Activated CD8-positive, alpha-beta memory T cell treated with anti-CD3 and anti-CD28 coated beads for 4 hours (primary cell): ENCODE data around the gene INS.

ENCODE experiments used
- DNase-seq, 2 donors: peaks; one replicate each; pipeline ENCODE4 v3.0.0-alpha.2; 2020; ENCODE audit warnings: low read depth in 2 of 2

INS gene

GRCh38 chr11:2160736-2161259 lies at the start of gene INS:
Gene INS (minus strand): TSS chr11:2161209. CDS start chr11:2160971, 238 bp downstream.
- DNase-seq: no peak

- no peak for DNase-seq
Measured at GRCh38 chr11:2210366-2211112, 49.5 kb upstream of the INS start.

- no peak for DNase-seq
Measured at GRCh38 chr11:2209900-2210321, 48.9 kb upstream of the INS start.

DNA sequence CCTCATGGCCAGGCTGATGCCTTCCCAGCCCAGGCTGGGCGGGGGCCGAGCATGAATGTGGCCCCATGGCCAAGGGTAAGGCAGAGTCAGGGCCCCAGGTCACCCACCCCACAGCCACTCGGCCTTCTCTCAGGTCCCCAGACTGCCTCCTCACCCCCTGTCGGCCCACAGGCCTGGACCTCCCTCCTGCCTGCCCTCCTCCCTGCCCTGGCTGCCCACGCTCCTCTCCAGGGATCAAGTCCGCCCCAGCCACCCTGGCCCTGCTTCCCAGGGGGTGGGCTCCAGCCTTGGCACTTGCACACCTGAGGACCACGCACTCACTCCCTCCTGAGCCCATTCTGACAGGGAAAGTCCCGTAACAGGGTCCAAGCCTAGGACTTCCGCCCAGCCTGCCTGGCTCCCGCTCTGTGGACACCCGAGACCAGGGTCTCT lies 48.4 kb upstream of the INS start:
- no peak for DNase-seq

DNA sequence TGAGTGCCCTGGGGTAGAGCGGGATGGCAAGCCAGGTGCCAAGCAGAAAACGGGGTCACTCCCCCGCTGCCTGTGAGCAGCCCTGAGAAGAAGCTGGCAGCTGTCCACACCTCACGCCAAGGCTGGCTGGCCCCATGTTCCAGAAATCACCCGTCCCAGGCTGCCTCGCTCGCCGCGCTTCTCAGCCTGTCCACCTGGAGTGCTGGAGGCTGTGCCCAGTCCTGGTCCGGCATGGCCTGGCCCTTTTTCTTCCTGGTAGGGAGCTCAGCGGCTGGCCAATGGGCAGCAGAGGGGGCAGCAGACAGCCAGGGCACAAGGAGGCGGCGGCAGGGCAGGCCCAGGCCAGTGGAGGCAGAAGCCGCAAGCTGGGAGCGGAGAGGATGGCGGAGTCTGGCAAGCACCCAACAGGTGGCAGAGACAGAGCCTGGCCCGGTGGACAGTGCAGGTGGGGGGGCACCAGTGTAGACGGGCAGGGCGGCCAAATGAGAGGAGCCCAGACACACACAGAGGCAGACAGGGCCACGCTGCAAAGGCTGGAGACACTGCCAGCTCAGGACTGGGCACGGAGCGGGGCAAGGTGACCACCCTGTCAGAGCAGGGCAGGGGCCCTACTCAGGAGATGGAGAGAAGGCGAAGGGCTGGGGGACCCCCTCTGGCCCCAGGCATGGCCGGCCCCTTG lies 47.8 kb upstream of the INS start:
- no peak for DNase-seq

DNA sequence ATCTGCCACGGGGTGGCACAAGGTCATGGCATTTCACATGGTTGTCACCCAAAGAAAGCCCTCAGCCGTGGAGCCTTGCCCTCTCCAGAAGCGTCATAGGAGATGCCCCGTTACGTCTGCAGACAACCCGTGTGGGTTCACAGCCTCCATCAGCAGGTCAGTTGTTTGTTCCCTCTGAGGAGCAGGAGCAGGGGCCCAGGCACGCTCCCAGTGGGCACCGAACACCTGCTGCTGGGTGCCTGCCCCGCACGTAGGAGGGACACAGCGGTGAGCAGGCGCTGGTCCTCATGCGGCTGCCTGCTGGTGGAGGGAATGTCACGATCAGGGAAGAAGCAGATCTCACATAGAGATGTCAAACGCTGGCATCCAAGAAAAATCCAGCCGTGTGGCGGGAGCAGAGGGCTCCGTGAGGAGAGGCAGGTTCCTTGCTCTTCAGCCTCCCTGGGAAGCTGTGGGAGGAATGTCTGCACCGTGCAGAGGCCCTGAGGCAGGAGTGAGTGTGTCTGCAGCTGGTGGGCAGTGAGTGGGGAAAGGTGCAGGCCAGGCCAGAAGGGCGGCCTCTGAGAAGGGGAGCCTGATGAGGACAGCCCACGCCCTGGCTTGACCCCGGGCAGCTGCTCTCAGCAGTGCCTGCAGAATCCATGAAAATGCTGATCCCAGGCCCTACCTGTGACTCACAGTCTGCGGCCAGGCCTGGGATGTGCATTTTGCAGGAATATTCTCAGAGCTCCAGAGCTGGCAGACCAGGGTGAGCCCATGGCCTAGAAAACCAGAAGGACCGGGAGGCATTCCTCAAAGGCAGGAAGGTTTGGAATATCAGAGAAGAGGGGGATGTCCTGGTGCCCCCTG lies 47.0 kb upstream of the INS start:
- no peak for DNase-seq

DNA sequence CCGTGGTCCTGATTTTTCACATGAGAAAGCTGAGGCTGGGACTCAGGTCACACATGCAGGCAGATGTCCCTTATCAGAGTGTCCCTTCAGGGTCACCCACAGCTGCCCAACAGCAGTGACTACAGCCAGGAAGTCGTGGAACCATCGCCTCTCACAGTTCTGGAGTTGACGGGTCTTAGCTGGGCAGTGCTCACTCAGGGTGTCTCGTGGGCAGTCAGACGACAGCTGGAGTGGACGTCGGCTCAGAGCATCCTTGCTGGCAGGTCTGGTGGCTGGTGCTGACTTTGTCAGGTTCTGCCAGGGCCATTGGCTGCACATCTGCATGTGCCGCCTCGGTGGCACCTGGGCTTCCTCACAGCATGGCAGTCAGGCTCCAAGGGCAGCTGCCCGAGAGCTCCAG lies 46.2 kb upstream of the INS start:
- no peak for DNase-seq

DNA sequence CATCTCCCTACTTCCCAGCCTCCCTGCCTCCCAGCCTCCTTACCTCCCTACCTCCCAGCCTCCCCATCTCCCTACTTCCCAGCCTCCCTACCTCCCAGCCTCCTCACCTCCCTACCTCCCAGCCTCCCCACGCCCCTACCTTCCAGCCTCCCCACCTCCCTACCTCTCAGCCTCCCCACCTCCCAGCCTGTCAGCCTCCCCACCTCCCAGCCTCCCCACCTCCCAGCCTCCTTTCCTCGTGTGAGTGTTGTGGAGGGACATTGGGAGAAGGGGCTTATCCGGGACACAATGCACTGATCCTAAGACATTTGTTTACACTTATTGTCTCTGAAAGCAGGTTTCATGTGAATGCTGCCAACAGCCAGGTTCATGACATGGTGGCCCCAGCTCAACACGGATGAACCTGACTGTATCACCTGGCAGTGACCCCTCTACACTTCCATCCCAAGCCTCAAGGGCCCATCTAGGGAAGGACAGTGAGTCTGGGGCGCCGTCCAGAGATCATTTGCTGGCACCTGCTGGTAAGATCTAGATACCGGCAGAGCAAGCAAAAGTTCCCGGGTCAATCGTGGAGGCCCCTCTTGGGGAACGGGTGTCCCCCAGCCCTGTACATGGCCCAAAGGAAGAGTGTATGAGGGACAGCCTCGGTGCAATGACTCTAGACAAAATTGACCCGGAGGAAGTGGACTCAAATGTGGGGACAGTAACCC lies 45.1 kb upstream of the INS start:
- no peak for DNase-seq

DNA sequence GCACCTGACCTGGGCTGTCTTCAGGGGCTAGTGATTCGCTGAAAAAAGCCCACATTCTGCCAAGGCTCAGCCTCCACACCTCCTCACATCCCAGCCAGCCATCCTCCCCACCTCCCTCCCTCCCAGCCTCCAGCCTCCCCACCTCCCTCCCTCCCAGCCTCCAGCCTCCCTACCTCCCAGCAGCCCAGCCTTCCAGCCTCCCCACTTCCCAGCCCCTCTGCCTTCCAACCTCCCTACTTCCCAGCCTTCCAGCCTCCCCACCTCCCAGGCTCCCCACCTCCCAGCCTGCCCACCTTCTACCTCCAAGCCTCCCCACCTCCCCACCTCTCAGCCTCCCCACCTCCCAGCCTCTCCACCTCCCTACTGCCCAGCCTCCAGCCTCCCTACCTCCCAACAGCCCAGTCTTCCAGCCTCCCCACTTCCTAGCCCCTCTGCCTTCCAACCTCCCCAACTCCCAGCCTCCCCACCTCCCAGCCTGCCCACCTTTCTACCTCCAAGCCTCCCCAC lies 44.3 kb upstream of the INS start:
- no peak for DNase-seq

- DNase-seq: no peak
Measured at GRCh38 chr11:2204361-2205213, 43.6 kb upstream of the INS start.

DNA sequence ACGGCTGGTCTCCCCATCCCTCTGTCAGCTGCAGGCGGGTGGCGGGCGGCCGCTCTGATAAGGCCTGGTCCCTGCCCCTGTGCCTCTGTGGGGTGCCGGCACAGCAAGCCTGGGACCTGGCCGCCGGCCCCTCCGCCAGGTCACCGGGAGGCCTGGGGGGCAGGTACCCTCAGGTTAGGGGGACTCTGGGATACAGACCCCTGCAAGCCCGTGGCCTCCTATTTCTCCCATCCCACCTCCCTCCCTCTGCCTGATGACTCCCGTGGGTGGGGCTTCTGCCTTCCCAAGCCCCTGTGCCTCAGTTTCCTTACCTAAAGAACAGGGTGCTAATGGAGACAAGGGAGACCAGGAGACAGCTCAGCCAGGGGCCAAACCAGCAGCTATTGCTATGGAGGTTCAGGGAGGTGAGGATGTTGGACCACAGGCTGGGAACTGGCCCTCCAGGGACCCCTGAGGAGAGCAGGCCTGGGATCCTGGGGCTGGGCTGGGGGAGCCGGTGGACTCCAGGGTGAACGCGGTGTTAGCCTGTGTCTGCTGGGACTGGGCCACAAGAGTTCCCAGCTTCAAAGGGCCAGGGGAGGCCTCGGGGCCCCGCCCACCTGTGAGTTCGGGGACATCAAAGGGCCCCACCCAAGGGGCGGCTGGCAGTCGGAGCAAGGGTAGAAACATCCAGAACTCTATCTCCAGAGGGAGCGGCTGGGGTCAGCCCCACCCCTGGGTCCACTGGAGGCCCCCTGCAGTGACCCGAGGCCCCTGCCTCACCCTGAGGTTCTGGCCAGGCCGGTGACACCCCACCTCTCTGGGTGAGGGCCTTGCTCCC lies 42.6 kb upstream of the INS start:
- no peak for DNase-seq

DNA sequence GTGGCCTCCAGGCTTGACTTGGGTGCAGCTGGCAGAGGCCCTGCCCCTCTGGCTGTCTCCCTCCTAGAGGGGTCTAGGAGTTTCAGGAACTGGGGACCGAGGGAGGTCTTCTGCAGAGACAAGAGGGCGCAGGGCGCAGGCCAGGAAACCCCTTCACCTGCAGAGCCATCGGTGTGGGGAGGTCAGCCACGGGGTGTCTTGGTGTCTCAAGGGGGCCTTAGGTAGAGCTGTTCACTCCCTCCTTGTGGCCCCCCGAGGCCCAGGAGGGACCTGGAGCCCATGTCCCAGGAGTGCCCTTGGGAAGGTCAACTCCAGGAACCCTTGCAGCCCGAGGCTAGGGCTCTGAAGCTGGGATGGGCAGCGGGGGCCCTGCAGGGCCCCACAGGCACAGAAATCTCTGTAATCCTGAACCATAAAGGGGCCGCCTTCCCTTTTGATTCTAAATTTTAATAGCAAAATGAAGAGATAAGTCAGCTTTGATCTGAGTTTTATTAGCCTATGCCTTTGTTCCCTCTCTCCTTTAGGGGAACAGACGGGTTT lies 42.0 kb upstream of the INS start:
- no peak for DNase-seq

DNA sequence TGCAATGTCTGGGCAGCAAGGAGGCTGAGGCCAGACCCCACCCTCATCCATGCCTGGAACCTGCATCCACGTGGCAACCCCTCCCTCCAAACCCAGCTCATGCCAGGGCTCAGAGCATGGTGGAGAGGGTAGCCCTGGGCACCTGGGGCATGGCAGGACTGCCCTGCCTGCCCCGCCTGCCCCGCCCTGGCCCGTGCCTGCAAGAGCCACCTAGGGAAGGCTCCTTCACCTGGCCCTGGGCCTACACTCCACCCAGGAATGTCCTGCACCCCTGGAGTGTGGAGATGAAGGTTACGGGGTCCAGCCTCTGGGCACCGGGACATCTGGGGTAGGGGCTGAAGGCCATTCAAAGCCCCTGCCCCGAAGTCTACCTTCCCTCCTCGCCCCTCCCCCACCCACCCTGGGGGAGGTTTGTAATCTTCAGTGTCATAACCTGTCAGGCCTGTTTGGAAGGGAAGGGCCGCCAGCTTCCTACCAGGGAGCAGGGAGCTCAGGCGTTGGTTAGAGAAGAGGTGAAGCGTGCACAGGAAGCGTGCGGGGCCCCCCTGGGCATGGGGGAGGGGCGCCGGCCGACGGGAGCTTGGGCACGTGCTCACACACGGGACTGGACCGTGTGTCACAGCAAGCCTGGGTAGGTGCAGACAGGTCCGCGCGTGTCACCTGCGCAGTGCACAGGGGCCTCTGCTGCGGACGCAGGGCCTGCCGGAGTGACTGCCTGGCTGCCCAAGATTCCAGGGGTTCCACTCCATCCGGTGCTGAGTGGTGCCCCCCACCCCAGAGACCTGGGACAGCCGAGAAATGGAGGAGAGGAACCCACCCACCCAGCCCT lies 41.3 kb upstream of the INS start:
- DNase-seq: no peak

- no peak for DNase-seq
Measured at GRCh38 chr11:2201542-2201941, 40.5 kb upstream of the INS start.

DNA sequence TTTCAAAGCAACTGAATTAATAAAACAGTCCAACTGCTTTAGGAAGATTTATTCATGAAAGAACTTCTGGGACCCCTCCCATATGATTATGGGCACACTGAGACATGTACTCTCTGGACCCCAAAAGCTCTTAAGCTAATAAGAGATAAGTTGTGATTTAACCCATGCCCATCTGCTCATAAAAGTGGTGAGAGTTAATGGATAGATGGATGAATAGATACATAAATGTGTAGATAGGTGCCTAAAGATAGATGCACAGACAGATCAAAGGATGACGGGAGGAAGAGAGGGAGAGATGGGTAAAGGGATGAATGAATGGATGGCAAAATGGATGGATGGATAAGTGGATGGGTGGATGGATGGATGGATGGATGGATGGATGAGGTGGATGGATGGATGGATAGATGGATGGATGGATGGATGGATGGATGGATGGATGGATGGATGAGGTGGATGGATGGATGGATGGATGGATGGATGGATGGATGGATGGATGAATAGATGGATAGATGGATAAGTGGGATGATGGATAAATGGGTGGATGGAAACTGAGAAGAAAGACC lies 40.0 kb upstream of the INS start:
- no peak for DNase-seq

- DNase-seq: no peak
Measured at GRCh38 chr11:2200536-2200935, 39.5 kb upstream of the INS start.

DNA sequence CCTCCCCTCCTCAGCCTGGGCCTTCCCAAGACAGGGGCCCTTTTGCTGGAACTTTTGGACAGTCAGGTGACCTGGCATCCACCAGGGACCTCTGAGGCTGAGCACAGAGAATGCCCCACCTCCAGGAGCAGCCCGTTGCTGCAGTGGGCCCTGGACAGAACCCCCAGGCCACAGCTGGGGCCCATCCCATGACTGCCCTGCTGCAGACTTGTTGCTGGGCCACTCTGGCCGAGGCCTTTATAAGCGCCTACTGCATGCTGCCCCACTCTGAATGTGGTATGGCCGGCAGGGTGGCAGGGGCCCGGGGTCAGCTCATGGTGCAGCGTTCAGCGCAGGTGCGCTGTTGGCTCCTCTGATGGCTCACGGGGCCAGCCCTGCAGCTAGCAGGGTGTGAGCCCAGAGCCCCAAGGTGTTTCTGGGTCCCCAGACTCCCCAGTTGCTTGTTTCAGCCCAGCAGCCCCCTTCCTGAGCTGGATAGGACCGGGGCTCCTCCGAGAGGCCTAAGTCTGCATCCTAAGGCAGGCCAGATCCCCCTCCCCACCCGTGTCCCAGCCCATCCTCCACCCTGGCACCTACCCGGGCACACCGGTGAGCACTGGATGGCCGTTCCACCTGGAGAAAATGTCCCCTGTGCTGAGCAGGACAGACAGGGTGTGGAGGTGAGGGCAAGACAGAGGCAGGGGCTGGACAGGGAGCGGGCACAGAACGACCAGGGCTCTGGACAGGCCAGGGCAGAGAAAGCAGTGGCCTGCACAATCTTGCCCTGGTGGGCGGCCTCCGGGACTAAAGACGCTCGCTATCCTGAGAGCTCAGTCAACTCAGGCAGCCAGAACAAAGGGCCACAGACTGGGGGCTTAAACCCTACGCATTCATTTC lies 38.7 kb upstream of the INS start:
- DNase-seq: no peak
